Measurements from ENCODE around the gene HMX2. TPM values are rescaled to one million over a fixed set of nuclear protein-coding genes. Genes with fewer than 3 reads are reported as not detected.

Gene HMX2
- 0.92 TPM for total RNA-seq

DNA sequence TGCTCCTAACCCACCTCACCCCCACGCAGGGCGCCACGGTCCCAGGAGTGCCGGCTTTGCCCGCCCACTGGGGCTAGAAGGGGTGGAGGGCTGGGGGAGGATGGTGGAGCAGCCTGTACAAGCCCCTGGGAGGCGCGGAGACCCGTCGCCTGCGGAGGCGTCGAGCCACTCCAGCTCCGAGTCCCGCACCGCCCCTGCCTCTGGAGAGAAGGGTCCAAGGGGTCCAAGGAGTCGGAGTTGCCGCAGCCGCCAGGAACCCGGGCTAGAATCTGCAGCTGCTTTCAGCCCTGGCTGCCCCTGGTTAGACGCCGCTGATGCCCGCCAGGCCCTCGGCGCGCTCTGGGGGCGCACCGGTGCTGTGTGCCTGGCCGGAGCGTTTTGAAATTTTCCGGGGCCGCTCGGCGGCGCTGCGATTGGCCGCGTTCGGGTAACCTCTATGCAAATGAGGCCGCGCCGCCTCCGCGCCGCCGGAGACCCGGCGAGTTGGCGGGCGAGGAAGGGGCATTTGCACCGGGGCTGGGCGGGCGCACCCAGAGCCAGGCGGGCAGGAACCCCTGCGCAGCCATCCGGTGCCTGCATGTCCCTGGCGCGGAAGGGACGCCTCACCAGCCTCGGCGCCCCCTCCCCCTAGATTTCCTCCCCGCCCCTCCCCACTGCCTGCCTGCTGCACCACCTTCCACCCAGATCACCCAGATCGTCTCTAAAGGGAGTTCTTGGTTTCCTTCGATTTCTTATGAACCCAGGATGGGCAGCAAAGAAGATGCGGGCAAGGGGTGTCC is at the start of gene HMX2:
Gene HMX2 (plus strand): TSS at position 502 of the 779 bp plus-strand sequence. CDS start 243 bp downstream, at position 745.

GRCh38 chr10:123135415-123136141 is 12.4 kb upstream of the HMX2 start, which contains the start of gene HMX3:
TSS of gene HMX3 (plus strand) at chr10:123135970. CDS start at chr10:123136051, 81 bp downstream.

GRCh38 chr10:123154092-123154710 is 6.3 kb downstream of the HMX2 start, which contains the start of gene BUB3:
TSS of gene BUB3 (plus strand) at chr10:123154402. CDS start at chr10:123154918, 516 bp downstream.

Other genes with a start within 250 kb of the HMX2 start
- gene FAM24A, start 237.5 kb upstream of the HMX2 start, total RNA-seq, result not detected
- gene C10orf88, start 193.9 kb upstream of the HMX2 start, total RNA-seq, result 20.3 TPM
- 13.6 TPM for gene PSTK, start 167.7 kb upstream of the HMX2 start, total RNA-seq
- 10.6 TPM for gene IKZF5, start 139.3 kb upstream of the HMX2 start, total RNA-seq
- 18.7 TPM for gene ACADSB, start 139.1 kb upstream of the HMX2 start, total RNA-seq
- 2.8 TPM for gene HMX3, start 12.2 kb upstream of the HMX2 start, total RNA-seq
- gene BUB3, start 6.3 kb downstream of the HMX2 start, total RNA-seq, result 98.5 TPM